HG03457 (cell line): Measurements from ENCODE around the gene SPAAR.

Experiments used
- ATAC-seq: cut with Tn5 transposase; IDR thresholded peaks from one replicate; pipeline ENCODE4 v1.9.1; 2021; ENCODE audit warnings: moderate number of reproducible peaks; ENCODE audit not compliant: unreplicated experiment

Gene SPAAR

GRCh38 chr9:35945341-35946018, 36.2 kb downstream of the SPAAR start:
- no peak for ATAC-seq

DNA sequence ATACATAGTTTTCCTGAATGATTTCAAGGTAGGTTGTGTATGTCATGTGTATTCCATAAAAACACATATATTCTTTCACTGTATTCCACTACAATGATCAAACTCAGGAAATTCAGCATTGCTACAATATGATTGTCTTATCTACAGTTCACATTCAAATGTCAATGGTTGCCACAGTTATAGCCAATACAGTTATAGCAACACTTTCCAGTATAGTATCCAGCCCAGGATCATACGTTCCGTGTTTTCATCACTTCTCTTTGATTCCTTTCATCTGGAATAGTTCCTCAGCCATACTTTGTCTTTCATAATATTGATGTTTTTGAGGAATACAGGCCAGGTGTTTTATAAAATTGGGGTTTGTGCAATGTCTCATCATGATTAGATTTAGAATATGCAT, 39.2 kb downstream of the SPAAR start:
- ATAC-seq = no peak

- no peak for ATAC-seq
Measured at GRCh38 chr9:35948901-35949318, 39.6 kb downstream of the SPAAR start.

GRCh38 chr9:35951736-35952135, 42.4 kb downstream of the SPAAR start:
- ATAC-seq = no peak

- no peak for ATAC-seq
Measured at GRCh38 chr9:35952526-35953191, 43.4 kb downstream of the SPAAR start.

- ATAC-seq = no peak
Measured at GRCh38 chr9:35954942-35955546, 45.8 kb downstream of the SPAAR start.

DNA sequence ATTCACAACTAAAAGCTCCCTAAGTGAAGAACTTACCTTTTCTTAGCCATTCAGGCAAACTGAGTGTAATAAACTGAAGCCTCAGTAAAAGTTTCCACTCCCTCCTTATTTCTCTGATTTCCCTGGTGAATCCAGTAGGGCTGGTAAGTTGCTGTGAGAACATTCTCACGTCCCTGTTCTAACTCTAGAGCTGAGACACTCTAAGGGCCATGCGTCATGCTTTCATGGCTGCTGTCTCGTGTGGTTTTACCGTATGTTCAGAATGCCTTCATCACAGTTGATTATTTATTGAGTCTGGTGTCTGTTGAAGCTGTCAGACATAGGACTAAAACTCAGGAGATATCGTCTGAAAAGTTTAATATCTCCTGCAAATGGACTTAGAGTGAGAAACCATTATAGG, 47.4 kb downstream of the SPAAR start:
- no peak for ATAC-seq

GRCh38 chr9:35958104-35958837, 49.0 kb downstream of the SPAAR start, which contains the start of gene OR2S2:
TSS of gene OR2S2 (minus strand) at chr9:35958154. CDS start at chr9:35958098, 56 bp downstream.
- no peak for ATAC-seq

GRCh38 chr9:35960039-35960655, 50.9 kb downstream of the SPAAR start:
- ATAC-seq = no peak
